ENCODE measurements around the gene TSPAN8. TPM values are rescaled to one million over a fixed set of nuclear protein-coding genes. Genes with fewer than 3 reads are reported as not detected.

The TSPAN8 gene
- total RNA-seq, 6 donors from 2014 or later, result 10.8 to 26.3 (median 13.7) TPM

- Histone ChIP-seq H3K36me3 (no peaks in the 10 kb centered on the region), H3K9me3 (peaks cover 0 to 8% (median 2%) of the 10 kb centered on the region in 4 donors)
- 90 to 92% methylated on average over 5 of the region's 5 CpGs for WGBS, 2 donors
Observed at GRCh38 chr12:71109834-71110233, 48.0 kb downstream of the TSPAN8 start.

GRCh38 chr12:71108355-71108754 lies 49.4 kb downstream of the TSPAN8 start:
- WGBS, 2 donors, result 81 to 83% methylated on average over 3 of the region's 3 CpGs
- H3K9me3 ChIP-seq, result peaks cover 0 to 8% (median 5%) of the 10 kb centered on the region in 4 donors
- TF ChIP-seq POLR2AphosphoS5 (IDR thresholded peaks at IDR 0.05) (no peak), CTCF (IDR thresholded peaks at IDR 0.05) (no peak), EP300 (IDR thresholded peaks at IDR 0.05) (no peak), POLR2A (IDR thresholded peaks at IDR 0.05) (no peak)
- ATAC-seq (ENCODE audit: low FRiP score in 2 of 2) (peak in 1 of 2 donors; percentile 10), DNase-seq (no peak)
- H3K36me3 ChIP-seq, result no peaks in the 10 kb centered on the region
- H3K27ac ChIP-seq, result no peak overlapping the region
- no peaks in the 10 kb centered on the region for H3K4me1 ChIP-seq
- no peak overlapping the region for H3K4me3 ChIP-seq
- H3K27me3 ChIP-seq, result no peaks in the 10 kb centered on the region

More at GRCh38 chr12:71109834-71110233, 48.0 kb downstream of the TSPAN8 start:
- H3K27me3 ChIP-seq, result no peaks in the 10 kb centered on the region
- no peak for TF ChIP-seq EP300 (IDR thresholded peaks at IDR 0.05)
- no peak overlapping the region for H3K4me3 ChIP-seq
- DNase-seq (no peak), ATAC-seq (ENCODE audit: low FRiP score in 2 of 2) (no peak)
- H3K4me1 ChIP-seq, result no peaks in the 10 kb centered on the region
- no peak overlapping the region for H3K27ac ChIP-seq

- WGBS, 2 donors, result 83 to 87% methylated on average over 1 of the region's 1 CpG
- H3K27ac ChIP-seq, result no peak overlapping the region
- peak in 1 of 2 donors; percentile 74 for ATAC-seq (ENCODE audit: low FRiP score in 2 of 2)
Observed at GRCh38 chr12:71107936-71108335, 49.9 kb downstream of the TSPAN8 start.

GRCh38 chr12:71105956-71106355 lies 51.8 kb downstream of the TSPAN8 start:
- ATAC-seq (ENCODE audit: low FRiP score in 2 of 2) (no peak), DNase-seq (no peak)
- Histone ChIP-seq H3K4me3 (no peak overlapping the region), H3K9me3 (peaks cover 0 to 8% (median 3%) of the 10 kb centered on the region in 4 donors), H3K27me3 (no peaks in the 10 kb centered on the region), H3K36me3 (no peaks in the 10 kb centered on the region), H3K4me1 (no peaks in the 10 kb centered on the region), H3K27ac (no peak overlapping the region)
- no peak for TF ChIP-seq CTCF (IDR thresholded peaks at IDR 0.05)
- no peak for TF ChIP-seq EP300 (IDR thresholded peaks at IDR 0.05)
- TF ChIP-seq POLR2A (IDR thresholded peaks at IDR 0.05), result no peak
- TF ChIP-seq POLR2AphosphoS5 (IDR thresholded peaks at IDR 0.05), result no peak

More at GRCh38 chr12:71107936-71108335, 49.9 kb downstream of the TSPAN8 start:
- no peaks in the 10 kb centered on the region for H3K4me1 ChIP-seq
- peaks cover 0 to 8% (median 3%) of the 10 kb centered on the region in 4 donors for H3K9me3 ChIP-seq
- H3K27me3 ChIP-seq, result no peaks in the 10 kb centered on the region
- DNase-seq, result no peak
- TF ChIP-seq POLR2AphosphoS5 (IDR thresholded peaks at IDR 0.05) (no peak), POLR2A (IDR thresholded peaks at IDR 0.05) (no peak), EP300 (IDR thresholded peaks at IDR 0.05) (no peak)
- no peaks in the 10 kb centered on the region for H3K36me3 ChIP-seq
- H3K4me3 ChIP-seq, result no peak overlapping the region

- no peak for ATAC-seq (ENCODE audit: low FRiP score in 2 of 2)
- Histone ChIP-seq H3K4me1 (no peaks in the 10 kb centered on the region), H3K4me3 (no peak overlapping the region), H3K36me3 (no peaks in the 10 kb centered on the region), H3K27me3 (no peaks in the 10 kb centered on the region), H3K9me3 (peaks cover 0 to 7% (median 1%) of the 10 kb centered on the region in 4 donors), H3K27ac (no peak overlapping the region)
- DNase-seq, result no peak
- WGBS, 2 donors, result 0 to 40% methylated on average over 1 to 2 of the region's 2 CpGs
- TF ChIP-seq POLR2AphosphoS5 (IDR thresholded peaks at IDR 0.05) (no peak), EP300 (IDR thresholded peaks at IDR 0.05) (no peak), POLR2A (IDR thresholded peaks at IDR 0.05) (no peak), CTCF (IDR thresholded peaks at IDR 0.05) (no peak)
Observed at GRCh38 chr12:71092290-71092689, 65.5 kb downstream of the TSPAN8 start.

- H3K4me3 ChIP-seq, result no peak overlapping the region
- no peaks in the 10 kb centered on the region for H3K36me3 ChIP-seq
- no peak for TF ChIP-seq CTCF (IDR thresholded peaks at IDR 0.05)
- no peak for TF ChIP-seq POLR2A (IDR thresholded peaks at IDR 0.05)
- TF ChIP-seq EP300 (IDR thresholded peaks at IDR 0.05), result no peak
- TF ChIP-seq POLR2AphosphoS5 (IDR thresholded peaks at IDR 0.05), result no peak
- H3K4me1 ChIP-seq, result no peaks in the 10 kb centered on the region
- 62 to 79% methylated on average over 1 of the region's 1 CpG for WGBS, 2 donors
- ATAC-seq (ENCODE audit: low FRiP score in 2 of 2), result no peak
- DNase-seq, result no peak
- H3K27ac ChIP-seq, result no peak overlapping the region
- no peaks in the 10 kb centered on the region for H3K27me3 ChIP-seq
- peaks cover 0 to 7% (median 1%) of the 10 kb centered on the region in 4 donors for H3K9me3 ChIP-seq
Observed at GRCh38 chr12:71090971-71091370, 66.8 kb downstream of the TSPAN8 start.
